ENCODE measurements around the gene P2RX3.

P2RX3 gene

GRCh38 chr11:57357856-57358255, 19.7 kb downstream of the P2RX3 start:
- ChIA-PET CTCF (interaction anchor here (0.8 kb wide), 1 partner anchor 101 kb away, joined by 3 read pairs; no protein-coding TSS in a partner anchor), POLR2A (no interaction called here)
- no peak overlapping the region for H3K4me3 ChIP-seq (ENCODE audit: low read depth, low read length)
- no peaks in the 10 kb centered on the region for H3K36me3 ChIP-seq (ENCODE audit: control insufficient read depth in 2 of 2, insufficient read depth in 1 of 2, low read length in 2 of 2)
- H3K4me1 ChIP-seq (ENCODE audit: control insufficient read depth, insufficient read depth, low read length), result no peaks in the 10 kb centered on the region
- no peak overlapping the region for H3K27ac ChIP-seq (ENCODE audit: extremely low read depth, low read depth, low read length)
- TF ChIP-seq, protein P1, sequence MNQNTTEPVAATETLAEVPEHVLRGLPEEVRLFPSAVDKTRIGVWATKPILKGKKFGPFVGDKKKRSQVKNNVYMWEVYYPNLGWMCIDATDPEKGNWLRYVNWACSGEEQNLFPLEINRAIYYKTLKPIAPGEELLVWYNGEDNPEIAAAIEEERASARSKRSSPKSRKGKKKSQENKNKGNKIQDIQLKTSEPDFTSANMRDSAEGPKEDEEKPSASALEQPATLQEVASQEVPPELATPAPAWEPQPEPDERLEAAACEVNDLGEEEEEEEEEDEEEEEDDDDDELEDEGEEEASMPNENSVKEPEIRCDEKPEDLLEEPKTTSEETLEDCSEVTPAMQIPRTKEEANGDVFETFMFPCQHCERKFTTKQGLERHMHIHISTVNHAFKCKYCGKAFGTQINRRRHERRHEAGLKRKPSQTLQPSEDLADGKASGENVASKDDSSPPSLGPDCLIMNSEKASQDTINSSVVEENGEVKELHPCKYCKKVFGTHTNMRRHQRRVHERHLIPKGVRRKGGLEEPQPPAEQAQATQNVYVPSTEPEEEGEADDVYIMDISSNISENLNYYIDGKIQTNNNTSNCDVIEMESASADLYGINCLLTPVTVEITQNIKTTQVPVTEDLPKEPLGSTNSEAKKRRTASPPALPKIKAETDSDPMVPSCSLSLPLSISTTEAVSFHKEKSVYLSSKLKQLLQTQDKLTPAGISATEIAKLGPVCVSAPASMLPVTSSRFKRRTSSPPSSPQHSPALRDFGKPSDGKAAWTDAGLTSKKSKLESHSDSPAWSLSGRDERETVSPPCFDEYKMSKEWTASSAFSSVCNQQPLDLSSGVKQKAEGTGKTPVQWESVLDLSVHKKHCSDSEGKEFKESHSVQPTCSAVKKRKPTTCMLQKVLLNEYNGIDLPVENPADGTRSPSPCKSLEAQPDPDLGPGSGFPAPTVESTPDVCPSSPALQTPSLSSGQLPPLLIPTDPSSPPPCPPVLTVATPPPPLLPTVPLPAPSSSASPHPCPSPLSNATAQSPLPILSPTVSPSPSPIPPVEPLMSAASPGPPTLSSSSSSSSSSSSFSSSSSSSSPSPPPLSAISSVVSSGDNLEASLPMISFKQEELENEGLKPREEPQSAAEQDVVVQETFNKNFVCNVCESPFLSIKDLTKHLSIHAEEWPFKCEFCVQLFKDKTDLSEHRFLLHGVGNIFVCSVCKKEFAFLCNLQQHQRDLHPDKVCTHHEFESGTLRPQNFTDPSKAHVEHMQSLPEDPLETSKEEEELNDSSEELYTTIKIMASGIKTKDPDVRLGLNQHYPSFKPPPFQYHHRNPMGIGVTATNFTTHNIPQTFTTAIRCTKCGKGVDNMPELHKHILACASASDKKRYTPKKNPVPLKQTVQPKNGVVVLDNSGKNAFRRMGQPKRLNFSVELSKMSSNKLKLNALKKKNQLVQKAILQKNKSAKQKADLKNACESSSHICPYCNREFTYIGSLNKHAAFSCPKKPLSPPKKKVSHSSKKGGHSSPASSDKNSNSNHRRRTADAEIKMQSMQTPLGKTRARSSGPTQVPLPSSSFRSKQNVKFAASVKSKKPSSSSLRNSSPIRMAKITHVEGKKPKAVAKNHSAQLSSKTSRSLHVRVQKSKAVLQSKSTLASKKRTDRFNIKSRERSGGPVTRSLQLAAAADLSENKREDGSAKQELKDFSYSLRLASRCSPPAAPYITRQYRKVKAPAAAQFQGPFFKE (tag by site-specific recombination; IDR thresholded peaks at IDR 0.05; ENCODE audit: borderline replicate concordance), result no peak
- TF ChIP-seq, protein P2, sequence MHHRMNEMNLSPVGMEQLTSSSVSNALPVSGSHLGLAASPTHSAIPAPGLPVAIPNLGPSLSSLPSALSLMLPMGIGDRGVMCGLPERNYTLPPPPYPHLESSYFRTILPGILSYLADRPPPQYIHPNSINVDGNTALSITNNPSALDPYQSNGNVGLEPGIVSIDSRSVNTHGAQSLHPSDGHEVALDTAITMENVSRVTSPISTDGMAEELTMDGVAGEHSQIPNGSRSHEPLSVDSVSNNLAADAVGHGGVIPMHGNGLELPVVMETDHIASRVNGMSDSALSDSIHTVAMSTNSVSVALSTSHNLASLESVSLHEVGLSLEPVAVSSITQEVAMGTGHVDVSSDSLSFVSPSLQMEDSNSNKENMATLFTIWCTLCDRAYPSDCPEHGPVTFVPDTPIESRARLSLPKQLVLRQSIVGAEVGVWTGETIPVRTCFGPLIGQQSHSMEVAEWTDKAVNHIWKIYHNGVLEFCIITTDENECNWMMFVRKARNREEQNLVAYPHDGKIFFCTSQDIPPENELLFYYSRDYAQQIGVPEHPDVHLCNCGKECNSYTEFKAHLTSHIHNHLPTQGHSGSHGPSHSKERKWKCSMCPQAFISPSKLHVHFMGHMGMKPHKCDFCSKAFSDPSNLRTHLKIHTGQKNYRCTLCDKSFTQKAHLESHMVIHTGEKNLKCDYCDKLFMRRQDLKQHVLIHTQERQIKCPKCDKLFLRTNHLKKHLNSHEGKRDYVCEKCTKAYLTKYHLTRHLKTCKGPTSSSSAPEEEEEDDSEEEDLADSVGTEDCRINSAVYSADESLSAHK (tag by site-specific recombination; IDR thresholded peaks at IDR 0.05), result no peak
- TF ChIP-seq EGR2 (tag by site-specific recombination; IDR thresholded peaks at IDR 0.05; ENCODE audit: low read depth) (no peak), ZNF48 (tag by site-specific recombination; IDR thresholded peaks at IDR 0.05) (no peak), KLF17 (tag by site-specific recombination; IDR thresholded peaks at IDR 0.05) (no peak), SALL2 (tag by site-specific recombination; IDR thresholded peaks at IDR 0.05; ENCODE audit: borderline replicate concordance) (no peak), ZNF707 (tag by site-specific recombination; IDR thresholded peaks at IDR 0.05) (no peak), ZNF362 (tag by site-specific recombination; IDR thresholded peaks at IDR 0.05) (no peak), ZNF138 (tag by site-specific recombination; IDR thresholded peaks at IDR 0.05; ENCODE audit: borderline replicate concordance) (no peak), BCL6B (tag by site-specific recombination; IDR thresholded peaks at IDR 0.05) (no peak), YY2 (tag by site-specific recombination; IDR thresholded peaks at IDR 0.05) (no peak), ZNF433 (tag by site-specific recombination; IDR thresholded peaks at IDR 0.05; ENCODE audit: low read depth) (no peak), ZNF391 (tag by site-specific recombination; IDR thresholded peaks at IDR 0.05; ENCODE audit: borderline replicate concordance, low read depth) (no peak), ZNF701 (tag by site-specific recombination; IDR thresholded peaks at IDR 0.05) (no peak)
- no peaks in the 10 kb centered on the region for H3K9me3 ChIP-seq (ENCODE audit: control insufficient read depth, insufficient read depth, low read depth, low read length)
